HEK293 (cell line): Measurements from ENCODE around the gene RABGEF1.

Experiments used
- ZBTB21 ChIP-seq: fragments of 450-650 bp; formaldehyde crosslinking; IDR thresholded peaks from 2 replicates; pipeline ENCODE4 v1.5.1; 2017; ENCODE audit warnings: missing biosample characterization, missing genetic modification characterization
- ZNF10 ChIP-seq: fragments of 450-650 bp; formaldehyde crosslinking; IDR thresholded peaks from 2 replicates; pipeline ENCODE4 v1.5.1; 2017; ENCODE audit warnings: missing biosample characterization, missing genetic modification characterization
- ZNF548 ChIP-seq: fragments of 450-650 bp; formaldehyde crosslinking; IDR thresholded peaks from 2 replicates; pipeline ENCODE4 v1.5.1; 2016; ENCODE audit warnings: missing biosample characterization, missing genetic modification characterization
- TF ChIP-seq, protein P1 (sequence below): fragments of 450-650 bp; formaldehyde crosslinking; IDR thresholded peaks from 2 replicates; pipeline ENCODE4 v1.5.1; 2016; ENCODE audit warnings: missing biosample characterization, missing genetic modification characterization

DNA sequence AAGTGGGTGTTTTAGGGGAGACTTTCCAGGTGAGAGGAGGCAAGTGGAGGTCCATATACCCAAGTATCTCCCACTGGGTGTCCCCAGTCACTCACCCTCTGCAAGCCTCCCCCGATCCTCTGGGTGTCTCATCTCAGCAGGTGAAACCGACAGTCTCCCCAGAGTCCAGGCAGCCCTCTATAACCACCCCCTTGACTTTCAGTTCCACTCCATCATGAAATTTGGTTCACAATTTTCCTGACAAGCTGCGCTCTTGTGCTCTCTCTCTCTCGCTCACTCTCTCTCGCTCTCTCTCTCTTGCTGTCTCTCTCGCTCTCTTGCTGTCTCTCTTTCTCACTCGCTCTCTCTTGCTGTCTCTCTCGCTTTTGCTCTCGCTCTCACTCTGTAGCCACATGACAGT is 8.1 kb upstream of the RABGEF1 start:
- TF ChIP-seq, protein P1, sequence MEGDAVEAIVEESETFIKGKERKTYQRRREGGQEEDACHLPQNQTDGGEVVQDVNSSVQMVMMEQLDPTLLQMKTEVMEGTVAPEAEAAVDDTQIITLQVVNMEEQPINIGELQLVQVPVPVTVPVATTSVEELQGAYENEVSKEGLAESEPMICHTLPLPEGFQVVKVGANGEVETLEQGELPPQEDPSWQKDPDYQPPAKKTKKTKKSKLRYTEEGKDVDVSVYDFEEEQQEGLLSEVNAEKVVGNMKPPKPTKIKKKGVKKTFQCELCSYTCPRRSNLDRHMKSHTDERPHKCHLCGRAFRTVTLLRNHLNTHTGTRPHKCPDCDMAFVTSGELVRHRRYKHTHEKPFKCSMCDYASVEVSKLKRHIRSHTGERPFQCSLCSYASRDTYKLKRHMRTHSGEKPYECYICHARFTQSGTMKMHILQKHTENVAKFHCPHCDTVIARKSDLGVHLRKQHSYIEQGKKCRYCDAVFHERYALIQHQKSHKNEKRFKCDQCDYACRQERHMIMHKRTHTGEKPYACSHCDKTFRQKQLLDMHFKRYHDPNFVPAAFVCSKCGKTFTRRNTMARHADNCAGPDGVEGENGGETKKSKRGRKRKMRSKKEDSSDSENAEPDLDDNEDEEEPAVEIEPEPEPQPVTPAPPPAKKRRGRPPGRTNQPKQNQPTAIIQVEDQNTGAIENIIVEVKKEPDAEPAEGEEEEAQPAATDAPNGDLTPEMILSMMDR = no peak
- no peak for TF ChIP-seq ZBTB21 (tag by site-specific recombination)
- no peak for TF ChIP-seq ZNF548
- TF ChIP-seq ZNF10 (tag by site-specific recombination) = no peak
